HG03159 (cell line): Measurements from ENCODE around the gene TMPRSS5.
"Not testable (repeated sequence)": the region's sequence is repeated elsewhere in the genome, so short reads cannot be mapped to it uniquely, and the experiment has no call there.

Experiments
- ATAC-seq: cut with Tn5 transposase; IDR thresholded peaks from one replicate; pipeline ENCODE4 v1.9.1; 2021; ENCODE audit warnings: mild to moderate bottlenecking, moderate library complexity; ENCODE audit not compliant: unreplicated experiment

TMPRSS5 gene

DNA sequence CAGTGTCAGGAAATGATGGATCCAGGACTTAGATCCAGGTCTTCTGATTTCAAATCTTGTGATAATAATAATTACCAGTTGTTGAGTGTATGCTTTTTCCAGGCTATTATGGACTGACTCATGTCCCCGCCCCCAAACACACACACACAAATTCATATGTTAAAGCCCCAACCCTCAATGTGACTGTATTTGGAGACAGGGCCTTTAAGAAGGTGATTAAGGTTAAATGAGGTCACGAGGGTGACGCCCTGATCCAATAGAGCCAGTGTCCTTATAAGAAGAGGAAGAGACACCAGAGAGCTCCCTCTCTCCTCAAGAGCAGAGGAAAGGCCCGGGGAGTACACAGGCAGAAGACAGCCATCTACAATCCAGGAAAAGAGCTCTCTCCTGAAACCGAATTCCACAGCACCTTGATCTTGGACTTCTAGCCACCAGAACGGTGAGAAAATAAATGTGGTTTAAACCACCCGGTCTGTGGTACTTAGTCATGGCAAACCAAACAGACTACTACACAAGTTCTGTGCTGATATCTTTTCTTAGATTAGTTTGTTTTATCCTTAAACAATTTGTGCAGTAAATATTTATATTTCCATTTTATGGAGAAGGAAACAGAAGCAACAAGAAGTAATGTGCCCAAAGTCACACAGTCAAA lies 8.2 kb downstream of the TMPRSS5 start:
- ATAC-seq: no peak

DNA sequence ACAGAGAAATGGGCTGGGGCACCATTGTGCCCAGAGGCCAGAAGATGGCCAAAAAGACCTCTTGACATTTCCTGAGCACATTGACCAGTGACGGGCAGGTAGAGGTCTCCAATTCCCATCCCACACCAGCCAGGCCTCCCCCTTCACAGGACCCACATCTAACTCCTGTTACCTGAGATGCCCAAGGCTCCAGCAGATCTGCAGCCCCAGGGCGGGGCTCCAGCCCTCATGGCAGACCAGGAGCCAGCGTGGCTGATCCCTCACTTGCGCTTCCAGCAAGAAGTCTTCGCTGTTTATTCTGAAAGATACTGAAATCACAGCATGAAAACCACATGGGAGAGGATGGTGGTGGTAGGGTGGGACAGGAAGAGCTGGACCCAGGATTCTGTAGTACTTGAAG lies 9.0 kb downstream of the TMPRSS5 start:
- no peak for ATAC-seq

DNA sequence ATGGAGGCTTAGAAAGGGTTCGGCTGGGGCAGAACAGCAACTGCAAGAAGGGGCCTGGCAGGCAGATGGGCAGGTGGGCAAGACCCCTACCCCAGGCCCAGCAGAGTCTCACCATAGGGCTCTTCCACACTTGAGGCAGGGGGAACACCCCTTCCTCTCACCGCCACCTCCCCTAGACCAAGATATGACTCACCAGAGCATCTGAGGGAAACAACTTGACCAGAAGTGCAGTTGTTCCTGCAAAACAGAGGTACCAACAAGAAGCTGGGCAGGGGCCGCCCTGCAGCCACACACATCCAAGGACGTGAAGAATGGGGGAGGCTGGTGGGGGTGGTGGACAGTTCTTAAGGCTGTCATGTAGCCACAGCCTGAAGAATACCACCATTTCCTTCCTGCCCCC lies 10.9 kb downstream of the TMPRSS5 start:
- no peak for ATAC-seq

DNA sequence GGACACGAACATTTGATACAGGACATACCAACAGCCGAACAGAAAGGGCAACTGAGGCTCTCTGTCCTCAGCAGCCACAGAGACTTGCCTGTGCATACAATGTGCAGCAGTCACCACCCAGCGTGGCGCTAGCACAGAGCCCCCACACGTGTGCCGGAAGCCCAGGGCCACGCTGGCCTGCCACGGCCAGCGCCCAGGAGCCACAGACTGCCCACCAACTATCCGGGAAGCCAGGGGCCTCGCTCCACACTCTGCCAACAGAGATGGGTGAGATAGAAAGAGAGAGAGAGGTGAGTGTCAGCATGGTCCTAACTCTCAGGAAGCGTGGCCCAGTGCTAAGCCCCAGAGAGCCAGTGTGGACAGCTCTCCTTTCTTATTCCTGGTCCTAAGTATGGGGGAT lies 11.7 kb downstream of the TMPRSS5 start:
- ATAC-seq: no peak

DNA sequence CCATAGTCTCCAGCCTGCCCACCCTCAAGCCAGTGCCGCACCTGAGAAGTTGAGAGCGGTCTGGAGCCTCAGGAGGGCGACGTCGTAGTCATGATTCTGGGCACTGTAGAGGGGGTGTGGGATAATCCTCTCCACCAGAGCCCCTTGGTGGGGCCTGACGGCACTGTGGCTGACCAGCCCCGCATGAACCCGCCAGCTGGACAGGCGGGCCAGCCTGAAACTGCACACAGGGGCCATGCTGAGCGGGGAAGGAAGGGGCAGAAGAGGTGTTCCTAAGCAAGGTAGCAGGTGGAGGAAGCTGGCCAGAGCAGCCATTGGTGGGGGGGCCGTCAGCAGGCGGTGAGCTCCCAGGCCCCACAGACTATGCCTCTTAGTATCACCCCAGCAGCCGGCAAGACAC lies 13.1 kb downstream of the TMPRSS5 start:
- ATAC-seq: no peak

DNA sequence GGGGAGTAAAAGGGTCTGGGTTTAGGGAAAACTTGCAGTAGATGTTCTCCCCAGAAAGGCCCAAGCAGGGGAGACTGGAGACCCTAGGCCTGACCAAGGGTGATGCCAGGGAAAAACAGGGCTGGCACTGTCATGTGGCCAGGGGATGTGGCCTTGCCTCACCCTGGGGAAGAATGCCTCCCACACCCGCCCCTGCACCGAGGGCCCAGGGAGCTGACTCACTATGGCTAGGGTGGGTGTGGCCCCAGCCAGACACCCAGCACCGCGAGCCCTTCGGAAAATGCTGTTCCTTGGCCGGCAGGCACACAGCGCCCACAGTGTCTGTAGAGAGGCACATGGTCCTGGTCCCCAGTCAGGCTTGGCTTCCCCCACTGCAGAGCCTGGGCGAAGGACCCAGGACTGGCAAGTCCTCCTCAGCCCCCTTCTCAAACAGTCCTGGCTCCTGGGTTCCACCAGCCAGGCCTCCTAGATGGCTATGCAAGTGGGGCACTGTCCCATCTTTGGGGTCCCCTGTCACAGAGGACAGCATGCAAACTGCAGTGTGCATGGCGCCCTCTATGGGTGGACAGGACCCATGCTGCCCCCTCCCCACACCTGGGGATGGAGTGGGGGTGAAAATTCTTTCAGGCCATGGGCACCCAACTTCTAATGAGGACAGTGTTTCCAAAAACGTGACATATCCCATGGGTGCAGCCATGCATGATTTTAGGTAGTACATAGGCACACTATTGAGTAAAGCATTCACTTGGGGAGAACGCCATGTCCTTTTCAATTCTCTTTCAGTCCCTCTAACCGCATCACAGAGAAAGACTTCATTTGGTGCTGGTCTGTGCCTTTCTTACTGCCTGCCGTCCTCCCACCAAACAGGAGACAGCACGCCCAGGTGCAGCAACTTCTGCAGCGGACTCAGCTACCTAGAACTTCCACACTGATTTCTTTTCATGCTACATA lies 15.2 kb downstream of the TMPRSS5 start:
- no peak for ATAC-seq

DNA sequence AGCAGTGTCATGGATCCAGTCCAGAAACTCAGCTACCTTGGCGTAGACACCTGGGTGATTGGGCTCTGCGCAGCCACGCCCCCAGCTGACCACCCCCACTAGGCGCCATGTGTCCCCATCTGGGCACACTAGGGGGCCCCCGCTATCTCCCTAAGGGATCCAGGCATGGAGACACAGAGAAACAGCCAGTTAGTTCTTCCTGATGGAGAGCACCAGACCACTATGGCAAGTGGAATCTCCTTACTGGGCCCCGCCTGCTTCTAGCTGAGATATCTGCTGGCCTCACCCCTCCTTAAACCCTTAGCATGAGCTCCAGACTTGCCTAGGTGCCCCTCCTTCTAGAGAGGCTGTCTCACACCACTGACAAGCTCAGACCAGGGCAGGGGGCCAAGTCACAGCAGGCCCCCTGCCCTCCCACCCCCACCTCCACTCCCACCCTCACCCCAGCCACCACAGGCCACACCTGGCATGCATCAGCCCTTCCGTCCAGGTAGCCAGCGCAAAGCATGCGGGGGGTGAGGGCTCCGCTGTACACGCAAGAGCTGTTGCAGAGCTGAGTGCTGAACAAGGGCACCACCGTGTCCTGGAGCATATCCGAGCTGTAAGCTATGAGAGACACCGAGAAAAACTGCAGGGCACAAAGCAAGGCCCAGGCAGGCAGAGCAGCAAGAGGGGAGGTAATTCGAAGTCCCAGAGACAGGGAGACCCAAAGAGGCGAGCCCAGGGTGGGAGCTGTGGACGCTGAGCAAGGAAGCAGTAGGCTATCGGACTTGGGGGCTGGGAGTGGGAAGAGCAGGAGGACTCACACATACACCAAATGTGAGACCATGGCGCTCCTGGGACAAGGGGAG lies 16.1 kb downstream of the TMPRSS5 start:
- no peak for ATAC-seq

DNA sequence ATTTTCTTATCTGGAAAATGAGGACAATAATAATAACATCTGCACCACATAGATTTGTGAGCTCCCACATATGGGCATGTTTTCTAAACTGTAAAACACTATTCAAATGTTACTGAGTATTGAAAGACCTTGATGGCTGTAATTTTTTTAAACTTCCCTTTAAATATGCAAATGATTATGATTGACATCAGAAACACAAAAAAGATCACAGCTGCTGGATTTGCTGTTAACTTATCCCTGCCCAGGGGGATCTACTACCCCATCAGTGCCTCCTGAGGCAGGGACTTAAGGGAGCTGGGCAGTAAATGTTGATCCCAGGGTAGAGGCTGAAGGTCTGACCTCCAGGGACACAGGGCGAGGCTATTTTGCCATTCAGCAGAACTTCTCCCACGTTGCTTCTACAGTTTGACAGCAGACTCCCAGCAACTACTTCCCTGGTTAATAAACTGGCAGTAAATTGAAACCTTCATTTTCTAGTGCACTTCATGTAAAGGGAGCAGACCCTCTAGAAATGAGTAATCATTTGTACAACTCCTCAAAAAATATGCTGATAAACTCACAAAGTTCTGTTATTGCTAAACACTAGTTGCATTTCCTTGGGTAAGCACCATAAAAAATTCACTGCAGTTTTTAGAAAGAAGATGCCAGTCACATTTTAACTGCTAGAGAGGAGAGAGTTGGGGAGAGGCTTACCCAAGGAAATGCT lies 20.3 kb downstream of the TMPRSS5 start:
- no peak for ATAC-seq

DNA sequence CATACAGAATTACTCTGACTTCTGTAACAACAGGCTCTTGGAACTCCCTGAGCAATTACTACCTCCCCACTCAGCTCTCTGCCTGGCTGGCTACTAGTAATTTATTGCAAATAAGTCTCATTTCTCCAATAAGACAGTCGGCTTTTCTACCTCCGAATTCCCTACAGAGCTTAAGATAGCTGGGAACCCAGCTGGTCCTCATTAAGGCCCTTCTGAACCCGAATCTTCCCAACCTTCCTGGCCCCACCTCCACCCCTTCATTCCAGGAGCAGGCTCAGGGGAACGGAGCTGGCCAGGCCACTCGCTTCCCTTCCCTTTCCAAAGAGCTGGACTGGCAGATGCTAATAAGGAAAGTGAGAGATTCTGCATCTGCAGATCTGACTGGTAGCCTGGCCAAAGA lies 21.6 kb downstream of the TMPRSS5 start:
- no peak for ATAC-seq

DNA sequence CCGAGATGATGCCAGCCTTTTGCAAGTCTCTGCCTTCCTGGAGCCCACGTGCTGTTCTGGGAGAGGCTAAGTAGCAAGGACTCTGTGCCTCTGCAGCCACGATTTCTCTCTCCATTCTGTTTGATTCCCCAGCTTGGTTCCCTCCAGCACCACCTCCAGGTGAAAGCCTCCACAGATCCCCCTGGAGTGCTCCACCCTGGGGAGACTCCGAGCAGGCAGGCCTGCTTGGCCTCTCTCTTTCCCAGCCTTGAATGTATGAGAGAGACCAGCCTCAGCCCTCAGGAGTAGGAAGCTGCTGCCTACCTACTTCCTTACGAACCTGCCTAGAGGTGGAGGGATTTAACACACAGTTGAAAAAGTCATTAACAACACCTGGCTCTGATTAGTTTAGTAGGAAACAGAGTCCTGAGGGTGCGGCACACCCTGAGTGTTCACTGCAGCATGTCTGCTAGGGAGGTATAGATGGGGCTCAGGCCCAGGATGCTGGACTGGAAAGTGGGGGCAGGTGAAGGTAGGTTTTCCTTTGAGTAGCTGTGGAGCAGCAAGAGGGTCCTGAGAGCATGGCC lies 22.5 kb downstream of the TMPRSS5 start:
- ATAC-seq: no peak

DNA sequence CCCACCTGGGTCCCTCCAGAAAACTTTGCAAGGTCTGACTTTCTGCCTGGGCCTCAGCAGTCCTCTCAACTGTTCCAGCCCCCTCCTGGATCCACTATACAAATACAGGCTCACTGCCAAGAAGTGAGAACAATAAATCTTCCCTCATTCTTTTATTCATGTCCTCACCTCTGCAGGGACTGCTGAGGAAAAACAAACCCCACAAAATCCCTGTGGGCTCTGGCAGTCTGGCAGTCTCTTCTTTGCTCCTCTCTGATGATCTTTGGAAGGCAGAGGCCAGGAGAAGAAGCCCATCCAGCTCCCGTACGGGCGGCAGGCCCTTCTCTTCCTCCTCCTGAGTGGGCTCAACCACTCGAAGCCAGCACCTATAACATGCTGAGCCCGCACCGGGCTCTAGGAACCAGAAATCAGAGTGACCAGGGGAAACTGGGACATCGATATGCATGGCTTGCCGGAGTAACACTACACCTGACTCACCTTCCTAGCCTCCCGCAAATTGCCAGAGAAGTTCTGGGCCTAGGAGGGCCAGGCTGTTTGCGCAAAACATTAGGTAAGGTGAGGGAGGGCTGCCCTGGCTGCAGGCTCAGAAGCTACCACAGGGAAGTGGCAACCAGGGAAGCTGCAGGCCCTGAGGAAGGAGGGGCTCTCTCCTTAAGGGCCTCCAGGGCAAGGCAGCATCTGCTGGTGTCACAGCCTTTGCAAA lies 24.2 kb downstream of the TMPRSS5 start:
- no peak for ATAC-seq

DNA sequence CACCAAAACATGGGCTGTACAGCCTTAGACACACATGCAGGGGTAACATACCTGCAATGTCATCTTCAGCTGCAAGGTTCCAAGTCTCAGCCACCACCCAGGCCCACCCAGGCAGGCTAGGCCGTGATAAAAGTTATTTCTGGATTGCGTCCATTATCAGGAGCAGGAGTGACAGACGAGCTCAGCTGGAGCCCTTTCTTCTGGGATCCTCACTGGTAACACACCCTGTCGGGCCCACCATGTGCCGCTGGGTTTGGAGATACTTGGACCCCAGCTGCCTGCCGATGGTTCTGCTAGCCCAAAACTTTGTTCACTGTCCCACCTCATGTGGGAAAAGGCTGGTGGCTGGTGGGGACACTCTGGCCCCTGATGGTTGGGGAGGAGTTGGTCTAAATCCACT lies 24.8 kb downstream of the TMPRSS5 start:
- no peak for ATAC-seq

DNA sequence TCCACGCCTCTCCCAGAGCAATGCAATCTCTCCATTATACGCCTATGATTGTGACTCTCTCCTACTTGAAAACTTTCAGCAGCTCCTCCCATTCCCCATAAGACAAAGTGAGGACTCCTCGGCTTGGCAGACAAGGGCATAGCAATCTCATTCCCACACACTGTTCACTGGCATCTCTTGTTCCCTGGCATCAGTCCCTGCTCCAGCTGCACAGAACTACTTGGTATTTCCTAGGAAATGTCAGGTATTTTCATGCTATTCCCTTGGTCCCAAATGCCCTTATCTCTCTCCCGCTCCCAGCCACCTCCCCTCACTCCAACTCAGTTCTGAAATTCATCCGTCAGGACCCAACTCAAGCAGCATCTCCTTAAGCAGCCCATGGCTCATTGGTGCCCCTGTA lies 28.4 kb downstream of the TMPRSS5 start:
- no peak for ATAC-seq

DNA sequence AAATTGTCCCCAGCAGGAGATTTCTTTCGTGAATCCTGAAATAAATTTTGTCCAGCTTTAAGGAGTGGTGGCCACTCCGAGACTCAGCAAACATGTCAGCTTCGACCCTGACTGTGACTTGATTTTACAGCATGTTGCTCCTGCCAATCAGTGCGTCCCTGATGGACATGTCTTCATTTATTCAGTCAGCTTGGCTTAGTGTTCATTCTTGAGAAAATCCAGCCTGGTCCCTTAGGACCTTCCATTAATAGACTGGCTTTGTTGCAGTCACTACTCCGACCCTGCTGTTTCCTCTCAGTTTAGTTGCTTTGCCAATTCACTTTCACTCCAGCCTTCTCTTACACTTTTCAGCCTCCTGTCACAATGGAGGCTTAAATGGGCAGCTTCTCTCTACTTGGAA lies 30.5 kb downstream of the TMPRSS5 start:
- ATAC-seq: no peak

DNA sequence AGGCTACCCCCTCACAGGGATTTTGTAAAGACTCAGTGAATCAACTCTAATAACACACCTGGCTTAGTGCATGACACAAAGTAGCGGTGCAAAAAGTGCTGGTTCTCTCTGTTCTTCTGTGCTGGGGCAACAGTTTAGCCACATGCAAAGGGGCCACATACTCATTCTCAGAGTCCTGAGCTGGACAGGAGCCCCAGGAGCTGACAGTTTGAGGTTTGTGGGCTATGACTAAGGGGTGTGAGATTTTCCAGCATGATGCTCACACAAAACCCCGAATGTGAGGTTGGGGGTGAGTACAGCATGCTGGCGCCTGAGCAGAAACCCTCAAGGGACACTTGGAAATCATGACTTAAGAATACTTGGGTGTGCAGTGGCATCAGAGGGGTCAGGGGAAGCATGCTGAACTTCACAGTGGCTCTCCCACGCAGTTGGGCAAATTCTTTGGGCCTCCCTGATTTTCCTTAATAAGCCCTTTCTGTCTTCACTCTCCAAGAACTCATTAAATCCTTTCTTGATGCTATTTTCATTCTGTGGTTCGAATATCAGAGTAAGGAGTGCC lies 31.0 kb downstream of the TMPRSS5 start:
- ATAC-seq: peak; percentile 80

DNA sequence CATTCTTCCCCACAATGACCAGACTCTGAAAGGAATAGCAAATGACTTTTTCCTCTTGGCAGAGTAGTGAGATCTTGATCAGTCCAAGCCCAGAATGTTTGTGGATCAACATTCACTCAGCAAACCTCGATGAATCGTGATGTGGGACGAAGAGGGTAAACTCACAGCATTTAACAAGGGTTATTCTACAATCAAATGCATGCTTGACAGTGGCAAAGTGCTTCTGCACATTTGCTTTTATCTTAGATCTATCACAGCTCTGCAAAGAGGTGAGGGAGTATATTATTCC lies 31.8 kb downstream of the TMPRSS5 start:
- ATAC-seq: no peak

DNA sequence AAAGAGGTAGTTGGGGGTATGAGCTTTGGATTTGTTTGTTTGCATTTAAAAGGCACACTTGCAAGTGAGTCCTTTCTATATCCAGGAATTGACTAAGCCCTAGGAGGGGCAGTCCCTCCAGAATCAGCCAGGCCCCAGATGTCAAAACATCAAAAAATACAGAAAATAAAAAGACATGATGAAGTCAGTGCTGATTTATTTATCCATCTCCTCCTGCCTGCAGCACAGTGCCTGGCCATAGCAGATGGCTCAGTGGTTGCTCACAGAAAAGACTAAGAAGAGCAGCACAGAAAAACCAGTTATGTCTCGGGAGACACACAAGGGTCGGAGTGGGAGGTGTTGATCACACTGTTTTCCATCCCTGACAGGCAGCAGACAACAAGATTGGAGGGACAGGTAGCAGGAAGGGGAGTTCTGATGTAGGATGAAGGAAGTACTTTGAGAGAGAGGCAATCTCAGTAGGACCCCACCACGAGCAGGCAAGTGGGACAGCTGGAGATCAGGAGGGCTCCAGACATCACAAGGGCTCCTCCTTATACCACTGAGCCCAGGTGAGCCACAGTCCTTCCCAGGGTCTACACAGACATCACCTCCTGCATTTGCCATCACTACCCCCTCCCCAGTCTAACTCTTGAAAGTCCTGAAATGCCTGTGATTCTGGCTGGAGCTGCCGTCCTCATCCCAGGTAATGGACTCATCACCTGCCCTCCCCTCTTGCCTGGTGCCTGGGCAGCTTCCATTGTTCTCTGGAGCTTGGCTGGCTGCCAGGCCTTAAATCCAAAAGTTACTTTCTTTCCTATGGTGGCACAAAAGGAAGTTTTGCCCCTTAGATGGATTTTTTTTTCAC lies 32.3 kb downstream of the TMPRSS5 start:
- no peak for ATAC-seq

DNA sequence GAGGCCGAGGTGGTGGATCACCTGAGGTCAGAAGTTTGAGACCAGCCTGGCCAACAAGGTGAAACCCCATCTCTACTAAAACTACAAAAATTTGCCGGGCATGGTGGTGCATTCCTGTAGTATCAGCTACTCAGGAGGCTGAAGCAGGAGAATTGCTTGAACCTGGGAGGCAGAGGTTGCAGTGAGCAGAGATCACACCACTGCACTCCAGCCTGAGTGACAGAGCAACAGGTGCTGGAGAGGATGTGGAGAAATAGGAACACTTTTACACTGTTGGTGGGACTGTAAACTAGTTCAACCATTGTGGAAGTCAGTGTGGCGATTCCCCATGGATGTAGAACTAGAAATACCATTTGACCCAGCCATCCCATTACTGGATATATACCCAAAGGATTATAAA lies 34.2 kb downstream of the TMPRSS5 start:
- not testable (repeated sequence) for ATAC-seq

DNA sequence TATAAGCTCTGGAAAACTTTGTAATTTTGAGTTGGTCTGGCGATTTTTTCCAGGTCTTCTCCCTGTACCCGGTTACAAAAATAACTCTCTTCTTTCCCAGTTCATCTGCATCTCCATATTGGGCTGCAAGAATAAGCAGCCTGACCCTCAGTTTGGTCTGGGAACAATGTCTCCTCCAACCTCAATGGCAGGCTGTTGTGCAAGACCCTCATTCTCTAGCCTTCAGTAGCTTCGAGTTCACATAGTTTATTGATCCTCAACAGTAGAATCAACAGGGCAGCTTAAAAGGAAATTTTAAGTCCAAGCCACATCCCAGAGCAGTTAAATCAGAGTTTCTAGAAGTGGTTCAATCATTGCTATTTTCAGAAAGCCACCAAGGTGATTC lies 35.3 kb downstream of the TMPRSS5 start:
- ATAC-seq: no peak
